Activated B cell treated with CpG ODN at 0.5 μM for 24 hours (primary cell): Measurements from ENCODE around the gene CDH2. TPM values are rescaled to one million over a fixed set of nuclear protein-coding genes. Genes with fewer than 3 reads are reported as not detected.

Experiments
- ATAC-seq: fragments of 200-7000 bp; cut with Tn5 transposase; one replicate; pipeline ENCODE4 v1.10.0; 2021; ENCODE audit warnings: low read depth, mild to moderate bottlenecking, moderate library complexity
- CTCF ChIA-PET: fragments of 350-600 bp; sonication (Branson Sonifier 250); formaldehyde crosslinking; loops from one replicate; lab custom pipeline; 2021; ENCODE audit warnings: antibody characterized with exemption; lab: Charles Lee
- POLR2A ChIA-PET: fragments of 350-600 bp; sonication (Branson Sonifier 250); formaldehyde crosslinking; loops from one replicate; lab custom pipeline; 2021; ENCODE audit warnings: antibody characterized with exemption; lab: Charles Lee
- DNase-seq: peaks from one replicate; pipeline ENCODE4 v3.0.0; 2022
- H3K27ac Mint-ChIP-seq: one replicate; pipeline ENCODE4 v1.8.0; 2020; ENCODE audit warnings: mixed read lengths
- H3K27me3 Mint-ChIP-seq: one replicate; pipeline ENCODE4 v1.8.0; 2021; ENCODE audit warnings: mixed read lengths
- H3K36me3 Mint-ChIP-seq: one replicate; pipeline ENCODE4 v1.8.0; 2021; ENCODE audit warnings: low read depth, mixed read lengths
- H3K4me1 Mint-ChIP-seq: one replicate; pipeline ENCODE4 v1.8.0; 2021; ENCODE audit warnings: mixed read lengths
- H3K4me3 Mint-ChIP-seq: one replicate; pipeline ENCODE4 v1.8.0; 2020; ENCODE audit warnings: mild to moderate bottlenecking, mixed read lengths
- H3K9me3 Mint-ChIP-seq: one replicate; pipeline ENCODE4 v1.8.0; 2020; ENCODE audit warnings: mixed read lengths
- CTCF ChIP-seq: fragments of 200-600 bp; IDR thresholded peaks from one replicate; pipeline ENCODE4 v1.8.0; 2022; ENCODE audit warnings: antibody characterized with exemption, mild to moderate bottlenecking
- intact Hi-C: fragments of 100-400 bp; cut with micrococcal nuclease; formaldehyde crosslinking; loops from one replicate; pipeline ENCODE4 v1.15.1; 2024
- total RNA-seq: library from RNA; stranded (reverse); gene quantifications from 2 replicates; pipeline ENCODE4 v1.2.3, GENCODE V29; 2022

Gene CDH2
- total RNA-seq, 1 donor from 2014 or later: not detected

DNA sequence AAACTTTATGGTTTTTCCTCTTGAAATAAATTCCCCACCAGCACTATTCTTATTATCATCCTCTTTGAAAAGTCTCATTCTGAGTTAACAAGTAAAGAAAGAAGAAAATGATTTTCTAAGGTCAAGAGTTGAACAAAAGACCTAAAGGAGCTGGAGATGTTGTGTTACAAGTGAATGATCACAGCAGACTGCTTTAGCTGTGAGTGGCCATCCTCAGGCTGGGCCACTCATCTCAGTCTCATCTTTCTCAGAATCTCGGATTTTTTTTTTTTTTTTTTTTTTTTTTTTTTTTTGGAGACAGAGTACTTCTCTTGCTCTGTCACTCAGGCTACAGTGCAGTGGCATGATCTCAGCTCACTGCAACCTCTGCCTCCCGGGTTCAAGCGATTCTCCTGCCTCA, 133.3 kb downstream of the CDH2 start:
- ChIA-PET POLR2A (no interaction called here), CTCF (no interaction called here)
- Mint-ChIP-seq H3K27me3 (no peaks in the 10 kb centered on the region), H3K27ac (no peak overlapping the region), H3K4me3 (no peak overlapping the region), H3K4me1 (no peaks in the 10 kb centered on the region), H3K9me3 (no peaks in the 10 kb centered on the region), H3K36me3 (no peaks in the 10 kb centered on the region)
- no peak for DNase-seq
- intact Hi-C loops: no loop called here
- ATAC-seq: no peak
- no peak for TF ChIP-seq CTCF

DNA sequence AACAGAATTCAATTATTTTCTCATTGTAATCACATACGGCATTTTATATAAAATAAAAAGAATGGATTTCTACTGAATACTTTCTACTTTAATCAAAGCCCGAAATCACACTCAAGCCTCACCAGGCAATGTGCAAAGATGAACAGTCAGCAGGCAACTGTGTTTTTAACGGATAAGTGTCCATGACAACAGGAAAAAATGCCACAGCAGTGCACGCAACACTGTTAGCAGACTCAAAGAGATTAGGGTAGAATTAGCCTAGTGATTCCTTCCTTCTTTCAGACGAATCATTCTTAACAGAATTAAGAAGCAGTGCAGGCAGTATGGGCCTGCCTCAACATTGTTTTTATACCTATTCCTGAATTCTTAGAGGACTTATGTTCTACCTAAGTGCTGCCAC, 135.6 kb downstream of the CDH2 start:
- H3K4me3 Mint-ChIP-seq: no peak overlapping the region
- no peak for ATAC-seq
- no peaks in the 10 kb centered on the region for H3K36me3 Mint-ChIP-seq
- intact Hi-C loops: no loop called here
- POLR2A ChIA-PET: no interaction called here
- no peaks in the 10 kb centered on the region for H3K4me1 Mint-ChIP-seq
- no peaks in the 10 kb centered on the region for H3K27me3 Mint-ChIP-seq
- H3K9me3 Mint-ChIP-seq: no peaks in the 10 kb centered on the region
- DNase-seq: no peak
- CTCF ChIA-PET: no interaction called here
- TF ChIP-seq CTCF: no peak
- no peak overlapping the region for H3K27ac Mint-ChIP-seq

DNA sequence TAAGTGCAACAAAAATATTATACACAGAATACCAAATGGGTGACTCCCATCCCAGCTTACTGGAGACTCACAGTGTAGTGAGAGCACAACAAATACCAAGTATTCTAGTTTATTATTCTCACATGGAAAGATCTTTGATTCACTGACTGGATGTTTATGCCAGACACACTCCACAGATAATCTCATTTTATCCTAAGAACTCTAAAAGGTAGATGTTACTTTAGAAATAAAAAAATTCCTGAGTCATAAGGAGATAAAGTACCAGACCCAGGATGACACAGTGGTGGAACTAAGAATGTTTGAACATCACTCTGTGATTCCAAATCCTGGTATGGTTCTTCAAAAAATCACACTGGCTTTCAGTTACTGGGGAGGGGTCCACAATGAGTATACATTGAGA, 136.2 kb downstream of the CDH2 start:
- no peak overlapping the region for H3K4me3 Mint-ChIP-seq
- TF ChIP-seq CTCF: no peak
- H3K9me3 Mint-ChIP-seq: no peaks in the 10 kb centered on the region

GRCh38 chr18:28040211-28040610, 136.7 kb downstream of the CDH2 start:
- Mint-ChIP-seq H3K9me3 (no peaks in the 10 kb centered on the region), H3K27me3 (no peaks in the 10 kb centered on the region), H3K4me3 (no peak overlapping the region), H3K36me3 (no peaks in the 10 kb centered on the region), H3K4me1 (no peaks in the 10 kb centered on the region), H3K27ac (no peak overlapping the region)
- no peak for TF ChIP-seq CTCF
- ChIA-PET CTCF (no interaction called here), POLR2A (no interaction called here)
- ATAC-seq: no peak
- DNase-seq: no peak
- intact Hi-C loops: no loop called here

More for the DNA sequence above, 136.2 kb downstream of the CDH2 start:
- H3K27me3 Mint-ChIP-seq: no peaks in the 10 kb centered on the region
- ATAC-seq (no peak), DNase-seq (no peak)
- H3K27ac Mint-ChIP-seq: no peak overlapping the region
- intact Hi-C loops: no loop called here
- ChIA-PET CTCF (no interaction called here), POLR2A (no interaction called here)
- no peaks in the 10 kb centered on the region for H3K36me3 Mint-ChIP-seq
- H3K4me1 Mint-ChIP-seq: no peaks in the 10 kb centered on the region

DNA sequence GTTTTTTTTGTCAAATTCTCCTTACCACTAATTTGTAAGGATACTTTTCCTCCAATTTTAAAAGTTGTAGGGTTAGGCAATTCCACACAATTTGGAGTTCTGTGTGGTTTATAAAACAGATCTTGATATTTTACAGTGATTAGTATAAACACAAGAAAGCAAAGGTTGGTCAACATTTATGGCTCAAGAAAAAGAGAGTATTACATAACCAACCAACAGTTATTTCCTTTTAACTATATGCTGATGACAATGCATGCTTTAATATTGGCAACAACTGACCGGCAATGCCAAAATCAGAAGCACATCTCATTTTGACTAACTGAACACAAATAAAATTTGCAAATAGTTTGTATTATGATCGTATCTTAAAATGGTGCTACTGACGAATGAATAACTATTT, 137.2 kb downstream of the CDH2 start:
- H3K4me1 Mint-ChIP-seq: no peaks in the 10 kb centered on the region
- H3K27me3 Mint-ChIP-seq: no peaks in the 10 kb centered on the region
- H3K4me3 Mint-ChIP-seq: no peak overlapping the region
- POLR2A ChIA-PET: no interaction called here
- DNase-seq (no peak), ATAC-seq (no peak)
- no peak for TF ChIP-seq CTCF
- intact Hi-C loops: no loop called here
- no peak overlapping the region for H3K27ac Mint-ChIP-seq
- H3K36me3 Mint-ChIP-seq: no peaks in the 10 kb centered on the region
- CTCF ChIA-PET: no interaction called here
- H3K9me3 Mint-ChIP-seq: no peaks in the 10 kb centered on the region
